ENCODE results near the gene MOGAT1. TPM values are rescaled to one million over a fixed set of nuclear protein-coding genes. Genes with fewer than 3 reads are reported as not detected.

MOGAT1 gene
- total and polyA plus RNA-seq, 2 of the 13 experiments (the other 11 are each of a cell fraction or from before 2014, with no cell fraction given): 0.98 to 4.3 TPM

GRCh38 chr2:222708274-222708710, 36.8 kb downstream of the MOGAT1 start (continued):
- no peak; the same call in 1 of the 2 replicates for TF ChIP-seq ZNF512 (CRISPR knock-in tag; IDR thresholded peaks at IDR 0.05)
- TF ChIP-seq CREM (IDR thresholded peaks at IDR 0.05): no peak
- TF ChIP-seq CREM (CRISPR knock-in tag; IDR thresholded peaks at IDR 0.05): no peak
- TF ChIP-seq REPIN1 (CRISPR knock-in tag; IDR thresholded peaks at IDR 0.05; ENCODE audit: borderline replicate concordance, low read depth): peak; percentile 85; the same call in 1 of the 2 replicates
- TF ChIP-seq THYN1 (CRISPR knock-in tag; IDR thresholded peaks at IDR 0.05; ENCODE audit: borderline replicate concordance, low read depth): 0 out of 2 replicates have a peak, but pooled peaks have one; percentile 83
- TF ChIP-seq ELF1 (CRISPR knock-in tag; IDR thresholded peaks at IDR 0.05): no peak
- TF ChIP-seq ZNF770 (CRISPR knock-in tag; IDR thresholded peaks at IDR 0.05): peak; percentile 56; the same call in 1 of the 2 replicates
- no peak for TF ChIP-seq AKAP8 (CRISPR knock-in tag; IDR thresholded peaks at IDR 0.05)
- no peak for TF ChIP-seq ZSCAN22 (CRISPR knock-in tag; IDR thresholded peaks at IDR 0.05)
- no peak for TF ChIP-seq ZNF761 (CRISPR knock-in tag; conservative IDR thresholded peaks at IDR 0.05)
- no peak for TF ChIP-seq ZNF790 (CRISPR knock-in tag; IDR thresholded peaks at IDR 0.05; ENCODE audit: borderline replicate concordance)
- no peak for TF ChIP-seq ZNF691 (CRISPR knock-in tag; IDR thresholded peaks at IDR 0.05; ENCODE audit: borderline replicate concordance, low read depth)
- peak; percentile 51; the same call in 1 of the 2 replicates for TF ChIP-seq ARID5B (CRISPR knock-in tag; IDR thresholded peaks at IDR 0.05)
- no peak for TF ChIP-seq ZNF446 (CRISPR knock-in tag; IDR thresholded peaks at IDR 0.05)
- TF ChIP-seq RXRA (CRISPR knock-in tag; IDR thresholded peaks at IDR 0.05): peak; percentile 41
- no peak for TF ChIP-seq CERS6 (CRISPR knock-in tag; IDR thresholded peaks at IDR 0.05)
- peak; percentile 76 for TF ChIP-seq PHF21A (CRISPR knock-in tag; IDR thresholded peaks at IDR 0.05)
- peak; percentile 67 to 81; a peak in 3 of 4 replicates for TF ChIP-seq HMGXB4 (CRISPR knock-in tag; IDR thresholded peaks at IDR 0.05; ENCODE audit: borderline replicate concordance in 1 of 2, low read depth in 1 of 2)

Data from HepG2 (cell line).